GM19351 (cell line): ENCODE results near the gene GREB1.

Experiments
- ATAC-seq: cut with Tn5 transposase; IDR thresholded peaks from one replicate; pipeline ENCODE4 v1.9.1; 2021; ENCODE audit warnings: mild to moderate bottlenecking, moderate library complexity; ENCODE audit not compliant: unreplicated experiment

Gene GREB1

DNA sequence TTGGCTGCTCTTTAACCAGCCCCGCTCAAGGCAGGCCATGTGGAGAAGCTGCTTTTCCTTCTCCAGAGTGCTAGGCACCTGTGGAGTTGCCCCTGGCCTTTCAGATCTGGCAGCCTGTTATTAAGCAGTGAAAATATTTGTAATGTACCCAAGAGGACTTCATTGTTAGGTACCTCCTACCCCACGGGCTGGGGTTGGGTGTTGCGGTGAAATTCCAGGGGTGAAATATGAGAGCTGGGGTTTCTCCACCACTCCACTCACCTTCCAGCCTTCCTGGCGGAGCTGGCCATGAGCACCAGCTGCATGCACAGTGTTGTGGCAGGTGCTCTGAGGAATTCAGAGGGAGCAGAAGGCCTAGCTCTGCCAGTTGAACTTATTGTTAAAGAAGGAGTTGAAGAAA, 97.0 kb downstream of the GREB1 start:
- no peak for ATAC-seq

DNA sequence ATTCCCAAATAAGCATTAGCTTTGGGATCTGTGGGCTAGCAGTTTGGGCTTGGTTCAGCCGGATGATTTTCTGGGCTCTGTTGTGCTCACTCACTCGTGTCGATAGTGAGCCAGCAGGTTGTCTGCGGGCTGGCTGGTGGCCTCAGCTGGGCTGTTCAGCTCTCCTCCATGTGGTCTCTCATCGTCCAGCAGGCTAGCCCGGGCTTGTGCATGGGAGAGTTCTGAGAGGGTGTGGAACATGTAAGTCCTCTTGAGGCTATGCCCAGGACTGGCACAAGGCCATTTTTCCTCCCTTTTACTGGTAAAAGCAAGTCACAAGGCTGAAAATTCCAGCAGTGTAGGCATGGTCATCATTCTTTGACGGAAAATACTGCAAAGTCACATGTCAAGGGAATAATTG, 97.6 kb downstream of the GREB1 start:
- no peak for ATAC-seq

DNA sequence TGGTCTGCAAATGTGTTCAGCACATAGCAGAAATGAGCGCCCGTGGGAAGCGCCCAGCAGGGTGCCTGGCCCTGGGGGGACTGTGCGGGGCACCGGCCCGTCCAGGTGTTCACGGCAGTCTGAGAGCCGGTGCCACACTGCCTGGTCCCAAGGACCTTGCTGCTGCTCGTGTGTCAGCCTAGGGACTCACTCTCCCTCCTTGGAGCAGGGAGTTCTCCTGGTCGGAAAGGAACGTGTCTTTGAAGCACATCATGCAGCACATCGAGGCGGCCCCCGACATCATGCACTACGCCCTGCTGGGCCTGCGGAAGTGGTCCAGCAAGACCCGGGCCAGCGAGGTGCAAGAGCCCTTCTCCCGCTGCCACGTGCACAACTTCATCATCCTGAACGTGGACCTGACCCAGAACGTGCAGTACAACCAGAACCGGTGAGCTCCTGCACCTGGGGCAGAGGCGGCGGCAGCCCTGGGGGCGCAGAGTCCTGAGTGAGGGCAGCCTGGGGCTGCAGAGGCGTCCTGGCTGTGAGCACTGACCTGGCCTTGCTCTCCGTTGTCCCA, 100.2 kb downstream of the GREB1 start:
- ATAC-seq = no peak

DNA sequence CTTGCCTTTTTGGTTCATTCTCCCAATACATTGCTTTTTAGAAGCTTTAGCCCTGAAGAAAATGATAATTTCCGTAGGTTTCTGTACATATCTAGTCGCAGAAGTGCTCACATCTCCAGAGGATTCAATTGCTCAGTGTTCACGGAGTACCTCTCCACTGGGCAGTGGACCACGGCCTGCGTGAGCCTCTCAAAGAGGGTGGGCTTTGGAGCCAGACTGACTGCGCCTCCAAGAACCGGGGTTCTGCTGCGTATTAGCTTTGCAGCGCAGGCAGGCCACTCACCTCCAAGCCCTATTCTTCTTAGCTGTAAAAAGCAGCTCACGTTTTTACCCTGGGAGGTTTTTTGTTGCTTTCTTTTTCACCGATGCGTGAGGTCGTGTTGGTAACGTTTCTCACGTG, 100.7 kb downstream of the GREB1 start:
- ATAC-seq = no peak

DNA sequence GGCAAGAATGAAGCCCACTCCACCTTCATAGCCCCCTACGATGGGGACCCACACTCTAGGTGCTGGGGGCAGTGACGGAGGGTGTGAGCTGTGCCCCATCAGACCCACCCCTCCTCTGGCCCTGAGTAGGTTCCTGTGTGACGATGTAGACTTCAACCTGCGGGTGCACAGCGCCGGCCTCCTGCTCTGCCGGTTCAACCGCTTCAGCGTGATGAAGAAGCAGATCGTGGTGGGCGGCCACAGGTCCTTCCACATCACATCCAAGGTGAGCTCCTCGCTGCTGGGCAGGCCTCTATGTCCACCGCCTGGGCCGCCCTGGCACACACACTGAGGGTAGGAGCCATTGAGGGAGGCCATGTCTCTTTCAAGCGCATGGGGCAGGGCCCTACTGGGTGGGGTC, 101.3 kb downstream of the GREB1 start:
- ATAC-seq = no peak

DNA sequence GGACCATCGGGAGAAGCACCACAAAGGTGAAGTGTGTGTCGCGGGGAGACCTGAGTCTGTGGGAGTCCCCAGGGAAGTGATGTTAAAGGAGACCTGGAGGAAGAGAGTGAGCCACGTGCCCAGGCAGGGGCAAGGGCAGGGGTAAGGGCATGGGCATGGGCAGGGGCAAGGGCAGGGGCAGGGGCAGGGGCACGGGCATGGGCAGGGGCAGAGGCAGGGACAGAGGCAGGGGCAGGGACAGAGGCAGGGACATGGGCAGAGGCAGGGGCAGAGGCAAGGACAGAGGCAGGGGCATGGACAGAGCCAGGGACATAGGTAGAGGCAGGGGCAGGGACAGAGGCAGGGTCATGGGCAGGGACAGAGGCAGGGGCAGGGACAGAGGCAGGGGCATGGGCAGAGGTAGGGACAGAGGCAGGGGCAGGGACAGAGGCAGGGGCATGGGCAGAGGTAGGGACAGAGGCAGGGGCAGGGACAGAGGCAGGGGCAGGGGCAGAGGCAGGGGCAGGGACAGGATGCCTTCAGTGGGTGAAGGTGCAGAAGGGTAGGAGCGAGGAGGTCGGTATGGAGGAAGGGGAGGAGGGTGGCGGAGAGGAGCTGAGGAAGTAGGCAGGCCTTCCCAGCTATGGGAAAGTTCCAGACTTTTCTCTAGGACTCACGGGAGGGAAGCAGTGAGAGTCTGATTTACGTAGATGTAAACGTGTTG, 102.9 kb downstream of the GREB1 start:
- no peak for ATAC-seq

DNA sequence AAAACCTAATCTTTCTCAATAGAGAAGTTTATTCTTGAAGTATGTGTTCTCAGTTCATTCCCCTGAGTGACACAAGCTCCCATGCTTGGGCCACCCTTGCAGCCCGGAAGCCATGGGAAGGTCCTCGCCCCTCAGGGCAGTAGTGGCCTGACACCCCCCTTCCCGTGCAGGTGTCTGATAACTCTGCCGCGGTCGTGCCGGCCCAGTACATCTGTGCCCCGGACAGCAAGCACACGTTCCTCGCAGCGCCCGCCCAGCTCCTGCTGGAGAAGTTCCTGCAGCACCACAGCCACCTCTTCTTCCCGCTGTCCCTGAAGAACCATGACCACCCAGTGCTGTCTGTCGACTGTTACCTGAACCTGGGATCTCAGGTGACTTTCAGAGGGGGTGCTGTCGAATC, 103.7 kb downstream of the GREB1 start:
- ATAC-seq = no peak

DNA sequence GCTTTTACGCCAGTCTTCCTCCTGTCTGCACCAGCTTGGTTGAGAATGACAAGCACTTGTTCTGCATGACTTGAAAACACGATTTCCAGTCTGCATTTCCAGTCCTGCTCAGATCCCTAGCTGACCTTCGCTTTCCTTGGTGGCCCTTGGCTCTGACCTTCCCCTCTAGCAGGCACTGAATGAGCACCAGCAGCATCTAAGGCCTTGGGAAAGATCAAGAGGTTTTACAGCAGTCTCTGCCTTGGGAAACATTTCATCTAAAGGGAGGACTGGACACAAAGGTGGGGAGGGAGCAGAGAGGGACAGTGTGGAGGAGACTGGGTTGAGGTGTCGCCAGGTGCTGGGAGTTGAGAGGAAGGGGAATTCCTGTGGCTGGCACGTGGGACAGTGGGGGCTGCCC, 105.7 kb downstream of the GREB1 start:
- no peak for ATAC-seq

DNA sequence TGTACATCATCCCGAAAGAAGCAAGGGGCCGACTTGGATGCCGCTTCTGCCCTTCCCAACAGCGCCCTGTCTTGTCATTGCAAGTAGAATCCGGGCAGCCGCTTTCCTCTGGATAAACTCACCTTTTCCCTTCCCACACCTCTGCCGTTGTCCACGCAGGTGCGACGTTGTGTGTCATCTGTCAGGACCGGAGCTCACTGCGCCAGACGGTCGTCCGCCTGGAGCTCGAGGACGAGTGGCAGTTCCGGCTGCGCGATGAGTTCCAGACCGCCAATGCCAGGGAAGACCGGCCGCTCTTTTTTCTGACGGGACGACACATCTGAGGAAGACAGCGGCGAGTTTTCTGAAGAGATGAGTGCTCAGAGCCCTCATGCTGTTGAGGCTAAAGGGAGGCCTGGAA, 106.3 kb downstream of the GREB1 start:
- ATAC-seq = no peak

DNA sequence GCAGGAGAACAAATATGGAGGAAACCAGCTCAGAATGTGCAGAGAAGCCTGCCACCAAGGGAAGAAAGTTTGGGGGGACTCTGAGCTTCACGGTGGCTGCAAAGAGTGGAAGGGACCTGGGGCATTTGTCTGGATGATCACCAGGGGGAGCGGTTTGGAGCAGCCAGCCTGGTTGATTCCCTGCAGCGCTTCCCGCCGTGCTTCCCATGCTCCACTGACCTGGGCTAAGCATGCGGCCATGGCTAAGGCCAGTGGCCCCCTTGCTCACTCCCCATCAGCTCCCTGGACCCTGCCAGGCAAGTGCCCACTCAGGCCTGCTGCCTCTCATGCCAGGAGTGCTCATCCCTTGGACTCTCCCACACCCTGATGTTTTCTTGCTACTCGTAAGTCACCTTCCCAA, 109.1 kb downstream of the GREB1 start:
- no peak for ATAC-seq

DNA sequence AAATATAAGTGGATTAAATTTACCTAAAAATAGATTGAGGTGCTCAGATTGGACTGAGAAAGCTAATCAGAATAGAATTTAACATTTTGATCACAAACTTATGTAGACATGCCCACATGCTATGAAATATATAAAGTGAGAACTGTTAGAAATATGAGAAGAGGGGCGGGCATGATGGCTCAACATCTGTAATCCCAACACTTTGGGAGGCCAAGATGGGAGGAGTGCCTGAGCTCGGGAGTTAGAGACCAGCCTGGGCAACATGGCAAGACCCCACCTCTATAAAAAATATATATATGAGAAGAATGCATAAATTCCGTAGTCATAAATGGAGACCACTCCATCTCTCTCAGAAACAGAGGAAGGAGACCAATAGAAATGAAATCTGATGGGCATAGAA, 110.4 kb downstream of the GREB1 start:
- ATAC-seq = no peak

DNA sequence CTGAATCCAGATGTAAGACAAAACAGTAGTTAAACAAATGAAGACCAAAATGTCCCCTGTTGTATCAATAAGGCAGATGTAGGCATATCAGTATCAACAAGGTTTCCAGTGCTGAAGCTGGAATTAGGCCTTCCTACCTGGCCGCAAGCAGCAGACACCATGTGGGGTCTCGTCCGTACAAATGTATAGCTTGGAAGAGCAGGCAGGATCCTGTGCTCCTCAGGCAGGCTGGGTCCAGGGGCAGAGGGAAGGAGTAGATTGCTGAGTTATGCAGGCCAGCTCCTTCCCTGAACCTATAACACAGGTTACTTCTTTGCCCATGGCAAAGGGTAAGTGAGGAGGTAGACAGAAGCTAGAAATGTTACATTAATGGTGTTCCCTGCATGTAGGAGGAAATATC, 112.7 kb downstream of the GREB1 start:
- ATAC-seq = no peak

DNA sequence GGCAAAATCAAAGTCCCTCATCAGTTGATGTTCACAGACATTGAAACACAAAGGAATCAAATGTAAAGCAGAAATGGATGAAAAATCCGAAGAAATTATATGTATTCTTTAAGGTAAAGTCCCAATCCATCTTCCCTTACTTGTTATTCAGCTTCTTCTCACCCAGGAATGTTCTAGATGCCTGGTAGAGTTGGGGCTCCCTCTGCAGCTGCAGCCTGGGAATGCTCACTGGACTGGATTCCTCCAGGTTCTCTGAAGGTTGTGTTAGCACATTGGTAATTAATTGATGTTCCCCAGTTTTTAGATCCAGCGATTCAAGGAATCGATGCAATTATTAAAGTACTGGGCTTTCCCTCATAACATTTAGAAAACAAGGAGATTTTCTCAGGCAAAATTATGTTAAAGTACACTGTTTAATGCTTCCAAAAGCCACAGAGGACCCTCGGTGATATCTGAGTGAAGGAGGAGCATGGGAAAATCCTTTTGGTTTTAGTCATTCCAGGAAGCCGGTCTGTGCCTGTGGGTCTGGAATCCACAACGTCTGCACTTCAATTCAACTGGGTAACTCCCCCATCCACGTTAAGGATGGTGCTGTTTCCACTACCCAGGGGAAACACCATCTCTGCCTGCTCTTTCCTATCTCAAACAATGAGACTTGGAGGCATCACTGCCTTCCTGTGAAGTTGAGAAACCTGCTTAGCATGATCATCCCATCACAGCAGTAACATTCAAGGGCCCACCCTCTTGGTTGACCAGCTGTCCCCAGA, 114.2 kb downstream of the GREB1 start:
- no peak for ATAC-seq

DNA sequence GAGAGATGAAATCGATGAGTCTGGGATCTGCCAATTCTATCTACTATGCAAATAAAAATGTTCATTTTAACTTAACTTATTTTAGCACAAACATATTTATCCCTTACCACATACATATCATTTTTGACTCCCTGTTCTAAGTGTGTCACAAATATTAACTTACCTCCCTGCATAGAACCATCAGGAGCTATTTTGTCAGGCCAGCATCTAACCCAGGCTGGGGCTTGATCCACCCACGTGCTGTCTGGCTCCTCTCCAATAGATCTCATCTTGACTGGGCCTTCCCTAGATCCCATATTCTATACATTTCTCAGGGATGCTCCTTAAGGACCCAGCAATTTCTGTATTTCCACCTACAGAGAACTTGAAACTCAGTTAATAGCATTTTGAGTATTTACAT, 115.2 kb downstream of the GREB1 start:
- ATAC-seq = no peak

DNA sequence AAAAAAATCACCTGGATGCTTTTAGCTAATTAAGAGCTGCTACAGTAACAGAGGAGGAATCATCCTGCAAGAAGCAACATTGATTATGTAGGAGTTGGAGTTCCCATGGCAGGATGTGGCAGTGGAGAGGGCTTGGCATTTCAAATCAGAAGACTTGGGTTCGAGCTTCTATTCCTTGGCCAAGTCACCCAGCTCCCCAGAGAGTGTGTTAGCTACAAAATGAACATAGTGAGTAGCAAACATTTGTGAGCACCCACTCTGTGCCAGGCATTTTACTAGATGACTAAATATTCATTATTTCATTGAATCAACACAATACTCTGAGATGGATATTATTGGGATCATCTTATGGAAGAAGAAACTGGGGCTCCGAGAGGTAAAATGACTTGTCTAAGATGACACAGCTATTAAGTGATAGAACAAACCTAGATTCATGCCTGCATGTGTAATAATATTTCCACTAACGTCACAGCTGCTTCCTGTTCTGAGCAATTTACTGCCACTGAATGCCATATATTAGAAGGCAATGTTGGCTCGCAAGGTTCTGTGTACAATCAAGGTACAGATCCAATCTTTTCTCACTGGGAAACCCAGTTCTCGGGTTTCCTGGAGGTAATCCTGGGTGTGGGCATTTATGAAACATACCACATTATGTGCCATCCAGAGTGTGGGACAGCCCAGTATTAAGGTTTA, 118.2 kb downstream of the GREB1 start:
- no peak for ATAC-seq

DNA sequence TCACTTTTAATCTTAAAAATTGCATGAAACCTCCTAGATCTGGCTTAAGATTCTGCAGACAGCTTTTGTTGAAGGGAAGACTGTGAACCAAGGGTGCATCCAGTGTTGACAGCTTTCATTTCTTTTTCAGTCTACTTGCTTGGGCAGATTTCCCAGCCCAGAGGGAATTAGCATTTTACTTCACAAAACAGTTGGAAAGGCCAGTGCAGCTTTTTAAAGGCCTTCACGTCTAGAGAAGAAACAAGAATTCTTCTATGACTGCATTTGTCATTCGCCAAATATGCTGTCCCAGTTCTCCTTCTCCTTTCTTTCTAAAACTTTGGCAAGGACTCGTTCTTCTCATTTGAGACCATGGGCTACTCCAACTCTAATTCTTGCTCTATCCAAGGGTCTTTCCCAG, 118.7 kb downstream of the GREB1 start:
- ATAC-seq = no peak

DNA sequence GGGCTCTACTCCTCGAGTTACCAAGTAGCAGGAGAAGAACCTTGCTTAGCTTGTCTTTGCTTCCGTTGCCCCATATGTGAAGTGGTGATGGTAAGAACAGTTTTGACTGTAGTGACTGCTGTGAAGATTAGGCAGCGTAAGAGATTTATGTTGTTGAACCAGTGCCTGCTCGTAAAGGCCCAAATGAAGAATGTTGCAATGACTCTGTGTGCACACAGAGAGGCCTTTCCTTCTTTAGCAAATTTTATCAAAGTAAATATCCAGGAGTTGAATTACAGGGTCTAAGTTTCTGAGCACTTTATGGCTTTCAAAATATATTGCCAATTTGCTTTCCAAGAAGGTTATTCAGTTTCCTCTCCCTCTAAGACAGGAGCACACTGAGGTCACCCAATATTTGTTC, 121.7 kb downstream of the GREB1 start:
- ATAC-seq = no peak

DNA sequence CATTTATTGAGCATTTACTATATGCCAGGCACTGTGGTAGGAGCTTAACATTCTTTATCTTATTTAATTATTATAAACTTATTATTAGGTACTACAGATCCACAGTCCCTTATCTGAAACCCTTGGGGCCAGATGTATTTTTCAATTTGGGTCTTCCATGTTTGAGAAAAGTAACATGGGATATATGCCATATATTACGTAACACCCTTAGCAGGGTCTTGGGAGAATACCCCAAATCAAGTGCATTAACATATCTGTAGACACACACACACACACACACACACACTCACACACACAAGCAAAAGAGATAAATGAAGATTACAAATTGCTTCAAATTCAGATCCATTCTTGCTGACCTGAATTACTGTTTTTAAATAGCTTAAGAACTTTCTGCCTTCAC, 122.4 kb downstream of the GREB1 start:
- no peak for ATAC-seq

DNA sequence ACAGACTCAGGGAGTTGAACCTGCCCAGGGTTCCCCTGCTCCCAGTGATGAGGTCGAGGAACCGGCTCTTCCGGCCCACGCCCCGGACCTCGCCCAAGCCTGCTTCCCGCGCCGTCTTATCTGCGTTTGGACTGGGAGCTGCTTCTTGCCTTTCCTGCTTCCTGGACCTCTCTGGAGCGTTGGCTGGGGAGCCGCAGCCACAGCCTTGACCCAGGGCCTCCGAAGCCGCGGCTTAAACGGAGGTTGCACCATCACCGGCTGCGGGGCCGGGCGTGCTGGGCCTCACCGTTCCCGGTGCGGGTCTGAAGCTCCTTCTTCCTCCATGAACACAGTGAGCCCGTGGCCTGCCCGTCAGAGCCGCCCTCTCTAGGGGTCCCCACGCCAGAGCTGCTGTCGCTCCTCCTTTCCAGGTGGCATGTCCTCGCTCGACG, 122.8 kb downstream of the GREB1 start:
- ATAC-seq = no peak

DNA sequence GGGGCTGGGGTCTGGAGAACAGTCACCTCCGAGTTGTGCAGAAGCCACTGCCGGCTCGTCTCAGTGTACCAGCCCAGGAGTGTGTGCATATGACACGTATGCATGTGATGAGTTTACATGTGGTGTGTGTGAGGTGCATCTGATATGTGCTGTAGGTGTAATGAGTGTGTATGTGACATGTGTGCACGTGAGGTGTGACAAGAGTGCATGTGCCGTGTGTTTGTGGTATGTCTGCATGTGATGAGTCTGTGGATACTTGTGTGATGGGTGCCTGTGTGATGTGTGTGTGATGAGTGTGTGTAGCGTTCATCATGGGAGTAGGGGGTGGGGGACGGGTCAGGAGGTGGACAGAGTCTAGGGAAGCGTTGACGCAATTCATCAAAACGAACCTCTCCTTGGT, 123.3 kb downstream of the GREB1 start:
- ATAC-seq = no peak

DNA sequence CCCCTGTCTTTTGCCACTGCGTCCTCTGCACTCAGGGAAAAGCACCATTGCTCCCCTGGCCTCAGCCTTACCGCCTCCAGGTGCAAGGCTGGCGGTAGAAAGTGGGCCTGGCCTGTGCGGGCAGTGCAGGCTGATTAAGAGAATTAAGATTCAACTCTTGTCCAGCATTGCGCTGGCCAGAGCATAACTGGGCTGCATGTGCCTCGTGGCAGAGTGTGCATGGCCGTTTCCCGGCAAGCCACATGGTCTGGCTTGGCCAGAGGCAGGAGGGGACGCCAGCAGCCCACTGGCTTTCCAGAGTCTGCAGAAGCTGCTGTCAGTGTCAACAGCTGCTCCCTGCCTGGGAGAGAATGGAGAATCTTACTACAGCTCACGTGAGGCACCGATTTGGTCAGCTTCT, 123.8 kb downstream of the GREB1 start:
- no peak for ATAC-seq
